GM18505 (cell line): ENCODE data around the gene CUL1.

ENCODE experiments used
- ATAC-seq: cut with Tn5 transposase; IDR thresholded peaks from one replicate; pipeline ENCODE4 v1.9.1; 2021; ENCODE audit not compliant: unreplicated experiment
- POLR2A ChIP-seq: IDR thresholded peaks from 4 replicates; pipeline ENCODE4 v1.6.1; 2011; ENCODE audit warnings: borderline replicate concordance; ENCODE audit not compliant: insufficient read depth, insufficient read length; ENCODE audit errors: extremely low read depth

CUL1 gene

DNA sequence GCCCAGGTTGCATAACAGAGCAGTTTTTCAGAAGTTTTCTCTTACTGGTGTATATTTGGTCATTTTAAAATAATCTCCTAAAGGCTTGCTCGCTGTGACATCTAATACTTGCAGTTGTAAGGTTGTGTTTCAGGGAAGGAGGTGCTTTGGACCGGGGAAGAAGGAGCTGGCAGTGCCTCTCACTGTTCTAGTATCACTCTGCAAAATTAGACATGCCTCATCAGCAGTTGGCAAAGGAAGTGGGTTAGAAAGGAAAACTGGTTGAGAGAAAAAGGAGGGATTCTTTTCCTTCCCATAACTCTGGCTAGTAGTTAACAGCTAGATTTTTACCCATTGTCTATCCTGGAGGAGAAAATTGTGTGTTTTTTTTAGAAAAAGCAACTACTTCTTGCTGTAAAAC is 34.8 kb downstream of the CUL1 start:
- no peak for ATAC-seq
- no peak for TF ChIP-seq POLR2A

DNA sequence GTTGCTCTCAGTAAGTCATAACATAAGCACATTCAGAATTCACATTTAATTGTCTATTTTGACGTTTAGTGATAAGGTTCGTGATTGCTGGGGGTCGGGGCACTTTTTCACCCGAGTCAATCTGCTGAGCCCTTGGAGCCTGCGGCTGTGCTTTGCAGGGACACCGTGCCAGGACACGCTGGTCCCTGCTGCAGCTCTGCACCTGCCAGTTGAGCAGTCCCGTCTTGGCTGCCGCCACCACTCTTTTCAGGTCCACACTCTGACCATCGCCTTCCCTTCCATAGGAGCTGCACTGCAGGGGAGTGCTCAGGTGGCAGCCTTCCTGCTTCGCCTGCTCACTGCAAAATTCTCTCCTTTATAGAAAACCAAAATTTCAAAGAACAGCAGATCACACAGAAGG is 36.4 kb downstream of the CUL1 start:
- no peak for ATAC-seq
- no peak for TF ChIP-seq POLR2A

- TF ChIP-seq POLR2A, result no peak
- ATAC-seq, result no peak
Measured at GRCh38 chr7:148735967-148736366, 37.3 kb downstream of the CUL1 start.

GRCh38 chr7:148738737-148739535 is 40.2 kb downstream of the CUL1 start:
- no peak for TF ChIP-seq POLR2A
- no peak for ATAC-seq

GRCh38 chr7:148746135-148746534 is 47.4 kb downstream of the CUL1 start:
- ATAC-seq, result no peak

DNA sequence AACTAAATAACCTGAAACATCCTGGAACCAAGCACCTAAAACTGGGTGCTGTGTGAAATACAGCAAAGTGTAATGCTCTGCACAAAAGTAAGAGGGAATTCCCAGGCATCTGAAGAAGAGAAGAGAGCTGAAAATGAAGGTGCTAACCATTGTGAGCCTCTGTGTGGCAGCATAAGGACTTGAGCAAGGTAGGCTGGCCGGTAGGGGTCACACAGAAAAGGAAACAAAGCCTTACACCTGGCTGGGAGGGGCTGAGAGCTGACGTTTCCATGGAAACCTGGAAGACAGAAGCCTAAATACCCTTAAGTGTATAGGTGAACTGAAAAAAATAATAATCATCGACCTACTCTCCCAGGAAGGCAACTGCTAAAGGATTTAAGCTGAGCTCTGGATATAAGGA is 48.6 kb downstream of the CUL1 start:
- no peak for ATAC-seq
- TF ChIP-seq POLR2A, result no peak

More at GRCh38 chr7:148746135-148746534, 47.4 kb downstream of the CUL1 start:
- no peak for TF ChIP-seq POLR2A

DNA sequence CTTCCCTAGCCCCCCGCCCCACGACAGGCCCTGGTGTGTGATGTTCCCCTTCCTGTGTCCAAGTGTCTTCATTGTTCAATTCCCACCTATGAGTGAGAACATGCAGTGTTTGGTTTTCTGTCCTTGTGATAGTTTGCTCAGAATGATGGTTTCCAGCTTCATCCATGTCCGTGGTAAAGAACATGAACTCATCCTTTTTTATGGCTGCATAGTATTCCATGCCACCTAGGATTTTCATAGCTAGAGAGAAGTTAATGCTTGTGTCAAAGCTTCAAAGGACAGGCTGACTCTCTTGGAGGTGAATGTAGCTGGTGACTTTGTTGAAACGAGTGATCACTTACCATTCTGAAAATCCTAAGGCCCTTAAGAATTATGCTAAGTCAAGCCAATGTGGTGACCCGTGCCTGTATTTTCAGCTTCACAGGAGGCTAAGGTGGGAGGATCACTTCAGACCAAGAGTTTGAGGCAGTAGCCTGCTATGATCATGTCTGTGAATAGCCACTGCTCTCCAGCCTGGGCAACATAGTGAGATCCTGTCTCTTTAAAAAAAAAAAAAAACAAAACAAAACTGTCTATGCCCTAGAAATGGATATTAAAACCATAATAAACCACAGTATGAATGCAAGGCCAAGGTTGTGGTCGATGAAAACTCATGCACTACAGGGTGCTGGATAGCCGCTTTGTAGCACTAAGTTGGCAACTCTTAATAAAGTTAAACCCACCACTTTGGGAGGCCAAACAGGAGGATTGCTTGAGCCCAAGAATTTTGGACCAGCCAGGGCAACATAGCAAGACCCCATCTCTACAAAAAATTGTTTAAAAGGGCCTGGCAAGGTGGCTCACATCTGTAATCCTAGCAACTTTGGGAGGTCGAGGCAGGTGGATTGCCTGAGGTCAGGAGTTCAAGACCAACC is 52.0 kb downstream of the CUL1 start:
- no peak for TF ChIP-seq POLR2A
- no peak for ATAC-seq

GRCh38 chr7:148753224-148753623 is 54.5 kb downstream of the CUL1 start:
- TF ChIP-seq POLR2A, result no peak
- no peak for ATAC-seq

GRCh38 chr7:148754912-148755311 is 56.2 kb downstream of the CUL1 start:
- ATAC-seq, result no peak
- no peak for TF ChIP-seq POLR2A

DNA sequence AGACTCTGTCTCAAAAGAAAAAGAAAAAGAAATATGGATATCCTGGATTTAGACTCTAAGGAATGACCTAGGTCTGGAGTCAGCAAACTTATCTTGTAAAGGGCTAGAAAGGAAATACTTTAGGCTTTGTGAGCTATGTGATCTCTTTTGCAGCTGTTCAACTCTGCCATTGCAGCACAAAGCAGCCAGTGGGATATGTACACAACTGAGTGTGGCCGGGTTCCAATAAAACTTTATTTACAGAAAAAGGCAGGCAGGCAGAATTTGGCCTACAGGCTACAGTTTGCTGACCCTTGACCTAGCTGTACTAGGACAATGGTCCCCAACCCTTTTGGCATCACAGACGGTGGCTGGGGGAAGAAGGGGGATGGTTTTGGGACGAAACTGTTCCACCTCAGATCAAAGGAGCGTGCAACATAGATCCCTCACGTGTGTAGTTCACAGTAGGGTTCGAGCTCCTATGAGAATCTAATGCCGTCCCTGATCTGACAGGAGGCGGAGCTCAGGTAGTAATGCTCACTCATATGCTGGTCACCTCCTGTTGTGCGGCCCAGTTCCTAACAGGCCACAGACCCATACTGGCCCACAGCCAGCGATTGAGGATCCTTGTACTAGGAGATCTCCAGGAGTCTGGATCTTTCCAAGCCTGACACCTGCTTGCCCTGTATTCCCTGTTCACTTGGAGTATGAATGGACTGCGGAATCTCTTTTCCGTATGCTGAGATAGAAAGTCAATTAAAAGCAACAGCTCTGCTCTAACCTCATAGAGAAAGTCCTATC is 63.0 kb downstream of the CUL1 start:
- no peak for ATAC-seq
- TF ChIP-seq POLR2A, result no peak

GRCh38 chr7:148763622-148764021 is 64.9 kb downstream of the CUL1 start:
- ATAC-seq, result no peak

DNA sequence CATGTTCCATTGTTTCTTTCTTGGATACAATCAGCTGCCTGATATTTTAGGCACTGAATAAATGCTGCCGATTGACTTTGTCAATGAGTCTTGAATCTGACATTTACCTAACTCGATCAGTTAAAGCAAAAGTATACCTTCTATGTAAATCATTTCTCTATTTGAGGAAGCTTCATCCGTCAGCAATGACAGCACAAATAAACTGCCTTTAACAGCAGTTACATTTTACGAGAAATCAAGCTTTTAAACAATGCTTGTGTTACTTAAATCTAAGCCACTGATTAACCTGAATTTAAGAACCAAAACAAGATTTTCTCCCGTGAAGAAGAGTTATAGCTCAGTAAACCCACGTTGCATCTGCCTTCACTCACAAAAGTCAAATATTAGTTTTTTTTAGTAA is 71.3 kb downstream of the CUL1 start:
- TF ChIP-seq POLR2A, result no peak
- ATAC-seq, result no peak

More at GRCh38 chr7:148763622-148764021, 64.9 kb downstream of the CUL1 start:
- no peak for TF ChIP-seq POLR2A
